Mesenteric fat pad (tissue), 1 donor: ENCODE measurements around the gene SPACA4. TPM values are rescaled to one million over a fixed set of nuclear protein-coding genes. Genes with fewer than 3 reads are reported as not detected.

ENCODE experiments used
- DNase-seq: peaks from one replicate; pipeline ENCODE4 v3.0.0-alpha.2; 2020; ENCODE audit warnings: low spot score
- total RNA-seq: library from RNA; stranded (reverse); fragmentation: NEBNext Ultra II Directional; extraction: Animal tissue kit (Norgen Biotek cat#: 25700); gene quantifications from one replicate; pipeline ENCODE4 v1.2.1, GENCODE V29; 2021
- donor health status: DM: yes; HTN: yes; CAD: no.

Gene SPACA4
- total RNA-seq, 1 donor from 2014 or later: not detected

GRCh38 chr19:48596679-48597465 lies 9.7 kb upstream of the SPACA4 start:
- no peak for DNase-seq

GRCh38 chr19:48598996-48599700 lies 7.4 kb upstream of the SPACA4 start:
- DNase-seq: no peak

- DNase-seq: no peak
These were observed 5.7 kb upstream of the SPACA4 start for GRCh38 chr19:48600679-48601417.

- DNase-seq: no peak
These were observed 3.5 kb upstream of the SPACA4 start for GRCh38 chr19:48603001-48603400.

DNA sequence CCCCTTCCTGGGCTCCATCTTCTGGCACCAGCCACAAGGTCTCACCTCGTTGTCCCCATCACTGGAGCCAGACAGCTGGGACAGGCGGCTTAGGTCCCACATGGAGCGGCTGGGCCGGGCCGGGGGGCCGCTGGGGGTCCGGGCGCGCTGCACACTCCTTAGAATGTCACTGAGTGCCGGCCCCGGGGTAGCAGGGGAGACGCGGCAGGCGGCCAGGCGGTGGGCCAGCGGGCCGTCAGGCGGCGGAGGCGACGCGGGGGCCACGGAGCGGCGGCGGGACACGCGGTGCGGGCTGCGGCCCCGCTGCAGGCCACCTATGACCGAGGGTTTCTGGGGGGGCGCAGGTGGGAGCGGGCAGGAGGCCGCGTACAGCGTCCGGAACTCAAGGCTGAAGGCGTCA lies 3.1 kb upstream of the SPACA4 start:
- DNase-seq: no peak

DNA sequence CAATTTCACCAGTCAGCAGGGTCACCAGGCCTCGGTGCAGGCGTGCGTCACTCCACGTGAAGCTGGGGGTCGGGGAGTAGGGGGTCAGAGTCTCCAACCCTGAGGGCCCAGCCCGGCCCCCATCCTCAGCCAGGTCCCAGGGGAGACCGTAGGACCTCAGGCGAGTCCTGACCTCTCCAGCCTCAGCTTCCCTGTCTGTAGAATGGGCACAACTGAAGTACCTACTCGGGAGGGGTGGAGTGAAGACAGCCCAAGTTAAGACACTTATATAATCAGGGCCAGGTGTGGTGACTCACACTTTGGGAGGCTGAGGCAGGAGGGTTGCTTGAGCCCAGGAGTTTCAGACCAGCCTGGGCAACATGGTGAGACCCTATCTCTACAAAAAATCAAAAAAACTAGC lies 2.7 kb upstream of the SPACA4 start:
- no peak for DNase-seq

- DNase-seq: no peak
These were observed 815 bp downstream of the SPACA4 start for GRCh38 chr19:48607359-48607755.

DNA sequence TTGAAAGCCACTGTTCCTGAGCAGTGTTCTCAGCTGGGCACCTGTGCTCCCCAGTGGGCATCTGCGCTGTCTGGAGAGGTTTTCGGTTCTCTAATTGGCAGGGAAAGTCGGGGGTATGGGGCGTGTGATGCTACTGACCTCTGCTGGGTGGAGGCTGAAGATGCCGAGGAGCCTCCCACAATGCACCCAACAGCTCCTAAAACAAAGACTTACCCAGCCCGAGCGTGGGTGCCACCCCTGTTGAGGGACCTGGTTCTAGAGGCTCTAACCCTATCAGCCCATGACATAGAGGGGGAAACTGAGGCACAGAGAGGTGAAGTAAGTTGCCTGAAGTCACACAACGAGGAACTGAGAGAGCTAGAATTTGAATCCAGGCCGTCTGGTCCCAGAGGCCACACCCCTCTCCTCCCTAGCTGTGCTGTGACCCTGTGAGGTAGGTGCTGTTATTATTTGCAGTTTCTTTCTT lies 2.3 kb downstream of the SPACA4 start:
- DNase-seq: no peak

- DNase-seq: no peak
These were observed 3.1 kb downstream of the SPACA4 start for GRCh38 chr19:48609571-48610108.

DNA sequence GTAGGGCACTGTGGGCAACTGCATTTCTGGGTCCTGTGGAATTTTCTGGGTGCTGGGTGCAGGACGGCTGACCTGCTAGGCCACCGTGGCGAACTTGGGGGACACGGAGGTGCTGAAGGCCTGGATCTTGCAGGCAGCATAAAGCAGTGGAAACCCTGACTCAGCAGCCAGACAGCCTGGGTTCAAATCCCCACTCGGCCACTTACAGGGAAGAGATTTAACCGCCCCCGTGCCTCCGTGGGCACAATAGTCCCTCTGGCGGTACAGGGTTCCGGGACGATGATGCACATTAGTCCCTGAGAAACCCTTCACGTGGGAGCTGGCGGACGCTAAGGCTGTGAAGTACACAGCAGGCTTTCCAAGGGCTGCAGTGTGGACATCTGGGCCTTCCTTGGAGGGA lies 5.3 kb downstream of the SPACA4 start:
- no peak for DNase-seq

DNA sequence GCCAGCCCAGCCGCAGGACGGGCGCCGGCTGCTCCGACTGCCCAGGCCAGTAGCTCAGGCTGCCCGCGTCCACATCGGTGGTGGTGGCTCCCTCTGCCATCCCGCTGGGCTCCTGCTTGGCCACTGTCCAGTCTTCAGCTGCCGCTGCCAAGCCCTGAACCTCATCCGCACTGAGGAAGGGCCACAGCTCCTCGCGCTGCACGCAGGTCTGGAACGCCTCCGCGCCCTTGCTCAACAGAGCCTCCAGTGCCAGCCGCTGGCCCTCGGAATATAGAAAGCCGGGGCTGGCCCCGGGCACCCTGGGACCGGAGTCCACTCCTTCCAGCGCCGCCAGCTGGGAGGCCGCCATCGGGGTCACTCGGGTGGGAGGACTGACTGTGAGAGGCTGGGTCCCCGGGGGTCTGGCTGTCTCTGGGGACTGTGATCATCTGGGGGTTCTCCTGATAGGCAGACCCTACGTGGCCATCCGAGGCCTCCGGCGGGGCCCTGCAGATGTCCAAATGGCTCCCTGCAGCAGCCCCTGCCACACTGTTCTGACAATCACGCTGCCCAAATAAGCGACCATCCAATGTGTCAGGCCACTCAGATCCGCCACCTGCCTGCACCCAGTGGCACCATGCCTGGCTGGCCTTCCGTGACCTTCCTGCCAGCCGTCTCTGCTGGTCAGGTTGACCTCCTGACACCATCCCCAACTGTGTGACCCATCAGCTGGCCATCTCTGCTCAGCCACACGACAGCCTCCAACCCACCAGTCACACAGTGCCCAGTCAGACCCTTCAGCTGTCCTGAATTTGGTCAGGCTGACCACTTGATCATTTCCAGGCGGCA lies 6.7 kb downstream of the SPACA4 start:
- DNase-seq: no peak

DNA sequence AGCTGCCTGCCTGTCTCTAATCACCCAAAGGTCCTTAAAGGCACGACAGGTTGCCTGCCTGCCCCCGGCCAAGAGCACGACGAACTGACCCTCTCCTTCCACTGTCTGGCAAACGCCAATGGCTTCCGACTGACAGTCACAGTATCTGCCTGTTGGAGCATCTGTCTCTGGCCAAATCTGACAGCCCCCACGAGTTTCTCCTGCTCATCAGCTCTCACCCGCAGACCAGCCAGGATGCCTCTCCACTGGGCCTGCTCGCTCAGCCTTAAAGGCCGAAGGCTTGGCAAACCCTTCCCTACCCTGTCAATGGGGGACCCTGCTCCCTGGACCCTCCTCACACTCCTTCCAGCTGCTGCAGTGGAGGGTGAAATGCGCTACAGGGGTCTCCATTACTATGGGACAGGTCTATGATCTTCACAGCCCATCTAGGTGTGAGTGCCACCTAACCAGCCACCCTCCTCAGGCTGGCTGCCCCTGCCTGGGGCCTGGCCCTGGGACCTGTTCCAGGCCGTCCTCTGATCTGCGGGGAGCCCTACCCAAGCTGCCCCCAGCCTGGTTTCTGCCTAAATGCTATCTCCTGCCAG lies 7.4 kb downstream of the SPACA4 start:
- no peak for DNase-seq

DNA sequence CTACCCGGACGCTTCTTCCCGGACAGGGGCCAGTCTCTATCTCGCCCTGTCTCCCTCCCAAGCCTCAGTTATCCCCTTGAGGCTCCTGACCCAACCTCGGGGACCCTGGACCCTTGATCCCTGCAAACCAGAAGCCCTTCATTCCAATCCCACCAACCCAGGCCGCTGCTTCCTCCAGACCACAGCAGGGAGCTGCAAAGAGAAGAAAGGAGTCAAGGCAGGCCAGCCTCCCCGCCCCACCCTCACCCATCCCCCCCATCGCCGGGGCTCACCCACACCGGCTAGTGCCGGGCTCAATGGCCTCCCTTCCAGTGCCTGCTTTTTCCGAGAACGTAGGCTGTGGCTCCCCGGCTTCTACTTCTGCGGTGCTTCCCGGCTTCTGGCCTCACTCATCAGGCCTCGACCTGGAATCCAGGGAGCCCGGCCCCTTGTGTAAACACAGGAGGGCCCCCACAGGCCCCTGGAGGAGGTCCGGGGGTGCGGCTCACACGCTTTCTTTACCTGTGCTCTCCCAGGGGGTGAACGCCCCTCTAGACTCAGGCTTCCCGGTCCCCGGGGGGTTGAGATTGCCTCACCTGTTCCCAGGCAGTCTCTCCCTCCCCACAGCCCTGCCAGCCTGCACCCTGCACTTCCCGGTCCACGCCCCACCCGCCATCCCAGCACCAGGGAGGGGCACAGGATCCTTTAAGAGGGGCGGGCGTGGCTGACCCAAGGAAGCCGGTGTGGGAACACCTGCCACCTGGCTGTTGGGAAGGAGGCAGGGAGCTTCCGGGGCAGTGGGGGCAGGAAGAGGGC lies 8.1 kb downstream of the SPACA4 start, which contains the start of gene FAM83E:
Gene FAM83E (minus strand): TSS at position 641 of the 795 bp plus-strand sequence. CDS start 1,704 bp downstream, outside the sequence.
- no peak for DNase-seq

GRCh38 chr19:48615231-48616040 lies 8.9 kb downstream of the SPACA4 start:
- DNase-seq: no peak

DNA sequence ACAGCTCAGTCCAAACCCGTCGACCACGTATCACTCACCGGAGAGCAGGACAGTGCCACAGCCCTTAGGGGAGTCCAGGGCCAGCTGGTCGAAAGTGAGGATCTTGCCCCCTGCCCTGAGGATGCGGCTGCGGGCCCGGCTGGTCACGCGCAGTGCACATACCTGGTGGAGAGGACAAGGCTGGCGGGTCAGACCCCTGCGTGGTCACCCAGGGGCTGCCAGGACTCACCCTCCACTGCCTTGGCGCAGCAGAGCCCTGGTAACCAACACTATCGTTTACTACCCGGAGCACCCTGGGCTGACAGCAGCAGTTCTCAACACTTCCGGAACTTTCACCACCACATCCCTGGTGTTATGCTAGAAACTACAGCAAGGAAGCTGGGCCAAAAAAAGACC lies 9.5 kb downstream of the SPACA4 start:
- no peak for DNase-seq

DNA sequence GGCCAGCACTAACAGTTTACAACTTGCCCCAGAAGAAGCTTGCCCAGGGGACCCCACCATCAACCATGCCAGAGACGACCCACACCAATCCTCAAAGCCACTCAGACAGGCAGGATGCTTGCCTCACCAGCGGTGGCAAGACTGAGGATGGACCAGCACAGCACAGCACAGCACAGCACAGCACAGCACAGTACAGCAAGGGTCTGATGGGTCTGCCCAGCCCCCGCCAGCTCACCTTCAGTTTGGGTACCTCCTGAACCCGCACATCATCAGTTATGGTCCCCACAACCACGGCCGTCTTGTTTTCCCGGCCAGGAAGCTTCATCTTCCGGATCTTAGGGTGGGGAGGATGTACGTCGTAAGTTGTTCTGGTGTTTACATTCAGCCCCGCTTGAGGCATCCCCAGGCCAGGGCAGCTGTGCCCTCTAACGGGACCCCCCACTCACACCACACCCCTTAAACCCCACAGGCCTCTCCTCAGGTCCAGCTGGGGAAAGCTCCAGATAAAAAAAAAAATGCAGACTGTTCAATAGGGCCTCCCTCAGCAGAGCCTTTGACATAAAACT lies 10.0 kb downstream of the SPACA4 start:
- no peak for DNase-seq

GRCh38 chr19:48617146-48617937 lies 10.8 kb downstream of the SPACA4 start:
- DNase-seq: no peak
